Tongue (tissue), 2 donors: ENCODE data around the gene KIAA0930. TPM values are rescaled to one million over a fixed set of nuclear protein-coding genes. Genes with fewer than 3 reads are reported as not detected.

ENCODE experiments used
- DNase-seq: peaks from one replicate; pipeline ENCODE4 v3.0.0-alpha.2; 2015
- total RNA-seq: library from RNA; depleted of rRNA; stranded (reverse); fragments of >200 nt; gene quantifications from one replicate; pipeline ENCODE4 v1.2.3, GENCODE V29; 2014

Gene KIAA0930
- total RNA-seq, 1 donor from 2014 or later = 30.1 TPM

DNA sequence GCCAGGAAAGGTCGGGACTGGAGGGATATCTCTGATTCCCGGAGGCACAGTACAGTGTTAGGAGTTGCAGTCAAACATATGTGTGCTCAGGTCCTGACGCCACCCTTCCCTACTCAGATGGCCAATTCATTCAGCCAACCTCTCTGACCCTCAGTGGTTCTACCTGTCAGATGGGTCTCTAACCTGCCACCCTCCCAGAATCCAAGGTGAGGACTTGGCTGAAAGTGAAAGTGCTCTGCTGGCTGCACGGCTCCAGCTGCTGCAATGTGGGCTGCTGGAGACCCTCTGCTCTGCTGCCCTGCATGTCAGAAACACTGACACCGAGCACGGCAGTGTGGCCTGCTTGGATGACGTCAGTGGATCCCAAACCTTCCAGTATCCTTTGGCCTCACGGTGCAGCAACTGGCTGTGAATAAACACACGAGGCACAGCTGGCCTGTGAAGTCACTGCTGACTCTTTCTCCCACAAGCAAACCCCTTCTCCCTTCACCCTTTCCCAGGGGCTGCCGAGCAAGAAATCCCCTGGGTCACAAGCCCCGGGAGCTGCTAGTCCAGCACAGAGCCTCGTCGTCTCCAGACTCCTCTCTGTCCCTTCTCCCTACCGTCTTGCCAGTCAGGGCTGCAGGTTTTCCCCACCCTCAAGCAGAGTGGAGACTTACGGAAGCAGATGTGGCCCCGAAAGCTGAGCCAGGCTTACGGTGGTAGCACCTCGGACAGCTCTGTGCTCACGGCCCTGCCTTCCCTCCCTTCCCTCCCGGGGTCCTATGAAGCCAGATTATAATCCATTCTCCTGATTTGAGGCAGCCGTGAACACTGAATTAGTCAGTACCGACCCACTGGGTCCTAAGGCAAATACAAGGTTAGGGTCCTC is 24.3 kb downstream of the KIAA0930 start:
- peak; percentile 63 for DNase-seq

GRCh38 chr22:45212992-45213751 is 27.5 kb downstream of the KIAA0930 start:
- DNase-seq = no peak

- peak; percentile 59 for DNase-seq
These were observed 28.4 kb downstream of the KIAA0930 start for GRCh38 chr22:45212306-45212709.

DNA sequence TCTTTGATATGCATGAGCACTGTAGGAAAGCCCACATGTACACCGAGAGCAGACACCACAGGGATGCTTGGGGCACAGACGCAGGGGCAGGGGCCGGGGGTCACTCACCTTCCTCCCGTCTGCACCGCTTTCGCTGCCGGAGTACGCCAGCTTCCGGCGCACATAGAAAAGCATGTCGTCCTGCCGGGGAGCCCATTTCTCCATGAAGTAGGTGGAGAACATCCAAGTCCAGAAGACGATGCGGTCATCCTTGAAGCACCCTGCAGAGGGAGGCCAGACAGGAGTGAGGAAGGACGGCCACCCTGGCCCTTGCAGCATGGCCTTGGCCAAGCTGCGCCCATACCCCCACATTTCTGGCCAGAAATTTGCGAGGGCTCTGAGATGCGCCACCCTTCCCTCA is 28.8 kb downstream of the KIAA0930 start:
- no peak for DNase-seq

GRCh38 chr22:45211435-45211834 is 29.3 kb downstream of the KIAA0930 start:
- DNase-seq = no peak

GRCh38 chr22:45210991-45211390 is 29.7 kb downstream of the KIAA0930 start:
- peak; percentile 77 for DNase-seq

GRCh38 chr22:45210577-45210976 is 30.1 kb downstream of the KIAA0930 start:
- no peak for DNase-seq

DNA sequence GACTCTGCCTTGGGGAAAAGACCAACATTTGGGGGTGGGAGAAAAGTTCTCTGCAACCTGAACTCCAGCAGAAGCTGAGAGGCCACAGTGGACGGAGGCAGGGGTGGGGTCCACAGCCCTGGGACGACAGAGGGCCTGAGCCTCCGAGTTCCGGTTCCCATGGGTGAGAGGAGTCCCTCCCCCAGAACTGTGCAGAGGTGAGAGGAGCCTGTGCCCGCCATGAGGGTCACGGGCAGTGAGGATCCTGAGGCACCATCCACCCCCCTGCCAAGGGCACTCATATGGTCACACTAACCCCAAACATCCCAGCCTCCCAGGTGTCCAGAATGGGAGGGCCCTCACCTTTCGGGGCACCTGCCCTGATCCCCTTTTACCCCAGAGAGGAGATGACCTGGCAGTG is 30.5 kb downstream of the KIAA0930 start:
- DNase-seq = no peak

- DNase-seq = peak; percentile 24
These were observed 31.5 kb downstream of the KIAA0930 start for GRCh38 chr22:45208993-45209838.

DNA sequence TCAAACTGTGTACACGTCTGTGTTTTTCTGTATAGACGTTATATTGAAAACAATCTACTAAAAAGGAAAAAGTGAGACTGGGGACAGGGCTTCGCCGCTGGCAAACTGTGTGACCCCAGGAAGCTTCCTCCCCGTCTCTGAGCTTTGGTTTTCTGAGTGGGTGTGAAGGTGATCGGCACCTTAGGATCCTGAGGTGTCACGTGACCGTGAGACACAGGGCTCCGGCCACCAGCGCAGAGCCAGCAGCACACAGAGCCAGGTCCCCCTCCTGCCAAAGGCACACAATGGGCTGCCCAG is 32.0 kb downstream of the KIAA0930 start:
- no peak for DNase-seq

DNA sequence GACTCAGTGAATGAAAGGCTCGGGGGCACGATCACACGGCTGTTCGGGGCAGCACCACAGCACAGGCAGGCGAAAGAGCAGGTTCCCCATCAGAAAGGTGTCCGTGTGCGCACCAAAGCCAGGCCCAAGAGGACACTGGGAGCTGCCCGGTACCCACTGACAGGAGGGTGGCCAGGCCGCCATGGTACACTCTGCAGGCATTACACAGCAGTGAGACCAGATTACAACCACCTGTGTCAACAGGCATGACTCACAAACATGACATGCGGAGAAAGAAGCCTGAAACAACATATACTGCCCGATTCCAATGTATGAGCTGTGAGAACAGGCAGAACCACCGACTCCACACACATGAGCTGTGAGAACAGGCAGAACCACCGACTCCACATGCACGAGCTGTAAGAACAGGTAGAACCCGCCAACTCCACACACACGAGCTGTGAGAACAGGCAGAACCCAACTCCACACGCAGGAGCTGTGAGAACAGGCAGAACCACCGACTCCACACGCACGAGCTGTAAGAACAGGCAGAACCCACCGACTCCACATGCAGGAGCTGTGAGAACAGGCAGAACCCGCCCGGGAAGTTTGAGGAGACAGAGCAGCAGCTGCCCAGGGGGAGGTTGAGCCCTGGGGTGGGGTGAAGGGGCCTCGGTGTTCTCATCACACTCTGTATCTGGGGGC is 32.6 kb downstream of the KIAA0930 start:
- peak; percentile 46 for DNase-seq

DNA sequence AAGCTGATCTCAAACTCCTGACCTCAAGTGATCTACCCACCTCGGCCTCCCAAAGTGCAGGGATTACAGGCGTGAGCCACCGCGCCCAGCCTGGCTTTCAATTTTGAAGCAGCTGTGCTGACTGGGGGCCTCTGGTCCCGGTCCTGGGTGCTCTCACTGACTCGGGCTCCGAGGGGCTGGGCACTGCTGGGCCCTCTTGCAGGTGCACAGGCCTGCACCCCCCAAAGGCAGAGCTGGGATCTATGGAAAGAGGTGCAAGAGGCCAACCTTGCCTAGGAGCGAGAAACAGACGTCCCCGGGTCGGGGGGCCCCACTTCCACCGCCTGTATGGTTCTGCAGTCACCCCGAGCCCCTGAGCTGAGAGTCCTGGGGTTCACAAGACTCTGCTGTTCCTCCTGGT is 33.2 kb downstream of the KIAA0930 start:
- DNase-seq = no peak

GRCh38 chr22:45206233-45206632 is 34.5 kb downstream of the KIAA0930 start:
- no peak for DNase-seq

- no peak for DNase-seq
These were observed 35.3 kb downstream of the KIAA0930 start for GRCh38 chr22:45205276-45205925.

DNA sequence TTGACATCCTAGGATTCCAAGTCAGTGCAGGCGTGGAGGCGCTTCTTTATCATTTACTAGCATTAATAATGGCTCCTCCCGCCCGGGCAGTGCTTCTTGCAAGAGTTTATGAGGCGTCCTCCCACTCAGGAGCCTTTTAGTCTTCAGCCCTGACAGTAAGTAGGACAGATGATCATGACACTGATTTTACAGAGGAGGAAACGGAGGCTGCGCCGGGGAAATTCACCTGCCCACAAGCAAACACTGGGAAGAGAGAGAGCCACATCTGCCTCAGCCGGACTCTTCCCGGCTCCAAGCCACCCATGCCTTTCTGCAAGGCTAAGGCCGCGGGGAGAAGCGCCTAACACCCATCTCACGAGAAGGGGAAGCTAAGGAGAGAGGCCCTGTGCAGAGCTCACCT is 35.9 kb downstream of the KIAA0930 start:
- DNase-seq = no peak

- no peak for DNase-seq
These were observed 36.5 kb downstream of the KIAA0930 start for GRCh38 chr22:45204241-45204640.

- no peak for DNase-seq
These were observed 37.3 kb downstream of the KIAA0930 start for GRCh38 chr22:45203150-45203951.

- no peak for DNase-seq
These were observed 38.2 kb downstream of the KIAA0930 start for GRCh38 chr22:45202333-45203149.

DNA sequence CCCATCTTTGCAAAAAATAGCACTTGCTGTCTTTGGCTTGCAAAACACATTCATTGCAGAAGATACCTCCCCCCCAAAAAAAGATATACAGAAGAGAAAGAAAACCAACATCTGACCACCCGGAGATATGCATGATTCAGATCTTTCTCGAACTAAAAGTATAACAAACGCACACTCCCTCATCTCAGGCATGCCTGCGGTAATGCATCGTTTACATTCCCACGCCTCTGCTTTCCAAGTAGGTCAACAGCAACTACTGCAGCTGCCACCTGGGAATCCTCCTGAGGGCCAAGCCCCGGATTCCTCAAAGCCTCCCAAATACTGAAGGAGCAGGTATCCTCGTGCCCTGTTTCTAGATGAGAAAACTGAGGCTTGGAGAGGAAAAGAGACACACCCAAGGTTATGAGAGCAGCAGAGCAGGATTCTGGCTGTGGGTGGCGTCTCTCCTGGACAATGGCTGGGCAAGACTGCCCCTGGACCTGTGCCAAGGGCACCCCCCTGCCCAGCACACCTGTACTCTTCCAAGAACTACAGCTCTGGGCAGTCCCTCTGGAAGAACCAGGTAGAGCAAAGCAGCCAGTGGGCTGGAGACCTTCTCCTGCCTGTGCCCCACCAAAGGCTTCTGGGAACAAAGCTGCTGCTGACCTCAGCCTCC is 38.9 kb downstream of the KIAA0930 start:
- peak; percentile 44 for DNase-seq
